HG02763 (cell line): ENCODE results near the gene DENND6A.
"Not testable (repeated sequence)": the region's sequence is repeated elsewhere in the genome, so short reads cannot be mapped to it uniquely, and the experiment has no call there.

Source experiments
- ATAC-seq: cut with Tn5 transposase; IDR thresholded peaks from one replicate; pipeline ENCODE4 v1.9.1; 2021; ENCODE audit warnings: mild to moderate bottlenecking, moderate library complexity; ENCODE audit not compliant: unreplicated experiment

DENND6A gene, protein sequence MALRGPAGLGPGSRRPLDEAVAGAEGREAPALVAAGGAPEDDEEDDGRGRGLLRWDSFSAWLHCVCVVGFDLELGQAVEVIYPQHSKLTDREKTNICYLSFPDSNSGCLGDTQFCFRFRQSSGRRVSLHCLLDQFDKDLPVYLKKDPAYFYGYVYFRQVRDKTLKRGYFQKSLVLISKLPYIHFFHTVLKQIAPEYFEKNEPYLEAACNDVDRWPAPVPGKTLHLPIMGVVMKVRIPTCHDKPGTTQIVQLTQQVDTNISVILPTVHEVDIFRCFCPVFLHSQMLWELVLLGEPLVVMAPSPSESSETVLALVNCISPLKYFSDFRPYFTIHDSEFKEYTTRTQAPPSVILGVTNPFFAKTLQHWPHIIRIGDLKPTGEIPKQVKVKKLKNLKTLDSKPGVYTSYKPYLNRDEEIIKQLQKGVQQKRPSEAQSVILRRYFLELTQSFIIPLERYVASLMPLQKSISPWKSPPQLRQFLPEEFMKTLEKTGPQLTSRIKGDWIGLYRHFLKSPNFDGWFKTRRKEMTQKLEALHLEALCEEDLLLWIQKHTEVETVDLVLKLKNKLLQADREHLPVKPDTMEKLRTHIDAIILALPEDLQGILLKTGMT

GRCh38 chr3:57692396-57693147, at the start of gene DENND6A:
TSS of gene DENND6A (minus strand) at chr3:57693077. CDS start at chr3:57693018, 59 bp downstream.
- ATAC-seq = peak; percentile 85

DNA sequence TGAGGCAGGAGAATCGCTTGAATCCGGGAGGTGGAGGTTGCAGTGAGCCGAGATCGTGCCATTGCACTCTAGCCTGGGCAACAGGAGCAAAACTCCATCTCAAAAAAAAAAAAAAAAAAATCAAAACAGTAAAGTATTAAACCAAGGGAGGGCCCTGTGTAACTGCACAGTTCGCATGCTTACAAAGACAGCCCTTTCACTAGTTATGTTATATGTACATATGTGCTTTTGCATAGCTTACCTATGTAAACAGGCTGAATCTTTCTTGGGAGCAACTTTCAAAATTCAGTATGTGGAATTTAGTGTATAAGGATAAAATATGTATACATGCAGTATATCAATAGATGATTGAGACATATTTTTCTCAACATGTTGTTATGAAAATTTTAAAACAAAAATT, 47.1 kb upstream of the DENND6A start:
- no peak for ATAC-seq

GRCh38 chr3:57738391-57738790, 45.5 kb upstream of the DENND6A start:
- ATAC-seq = no peak

DNA sequence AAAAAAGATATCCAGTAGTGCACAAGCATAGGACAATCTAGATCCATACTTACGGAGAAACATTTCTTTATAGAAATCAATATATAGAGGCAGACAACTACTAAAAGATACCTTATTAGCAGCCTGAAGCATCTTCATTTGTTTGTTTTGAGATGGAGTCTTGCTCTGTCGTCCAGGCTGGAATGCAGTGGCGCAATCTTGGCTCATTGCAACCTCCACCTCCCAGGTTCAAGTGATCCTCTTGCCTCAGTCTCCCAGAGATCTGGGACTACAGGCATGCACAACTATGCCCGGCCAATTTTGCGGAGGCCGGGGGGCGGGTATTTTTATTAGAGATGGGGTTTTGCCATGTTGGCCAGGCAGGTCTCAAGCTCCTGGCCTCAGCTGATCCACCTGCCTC, 45.0 kb upstream of the DENND6A start:
- ATAC-seq = no peak

DNA sequence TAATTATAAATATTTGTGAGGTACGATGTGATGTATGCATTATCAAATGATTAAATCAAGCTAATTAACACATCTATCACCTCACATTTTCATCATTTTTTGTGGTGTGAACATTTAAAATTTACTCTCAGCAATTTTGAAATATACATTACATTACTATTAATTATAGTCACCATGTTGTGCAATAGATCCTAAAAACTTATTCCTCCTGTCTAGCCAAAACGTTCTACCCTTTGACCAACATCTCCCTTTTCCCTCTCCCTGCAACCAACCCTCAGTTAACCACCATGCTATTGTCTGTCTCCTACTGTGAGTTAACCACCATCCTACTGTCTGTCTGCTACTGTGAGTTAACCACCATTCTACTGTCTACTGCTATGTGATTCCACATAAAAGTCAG, 42.5 kb upstream of the DENND6A start:
- ATAC-seq = no peak

GRCh38 chr3:57733790-57734189, 40.9 kb upstream of the DENND6A start:
- no peak for ATAC-seq

DNA sequence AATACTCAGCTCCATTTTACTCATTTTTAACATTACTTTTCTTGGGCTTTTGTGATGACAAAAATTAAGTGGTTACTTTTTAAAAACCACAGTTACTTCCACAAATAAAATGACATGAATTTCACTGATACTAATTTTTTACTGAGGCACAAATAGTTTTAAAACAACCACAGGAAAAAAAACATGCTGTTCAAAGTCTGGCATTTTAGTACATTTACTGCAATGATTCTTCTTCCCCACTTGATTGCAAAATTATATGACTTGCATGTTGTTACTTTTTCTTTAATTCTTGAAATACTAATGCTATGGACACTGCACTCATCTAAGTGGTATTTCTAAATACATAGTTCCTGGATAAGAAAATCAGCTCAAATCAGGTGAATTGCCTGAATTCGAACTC, 38.4 kb upstream of the DENND6A start:
- ATAC-seq = no peak

GRCh38 chr3:57730682-57731081, 37.8 kb upstream of the DENND6A start:
- ATAC-seq = no peak

DNA sequence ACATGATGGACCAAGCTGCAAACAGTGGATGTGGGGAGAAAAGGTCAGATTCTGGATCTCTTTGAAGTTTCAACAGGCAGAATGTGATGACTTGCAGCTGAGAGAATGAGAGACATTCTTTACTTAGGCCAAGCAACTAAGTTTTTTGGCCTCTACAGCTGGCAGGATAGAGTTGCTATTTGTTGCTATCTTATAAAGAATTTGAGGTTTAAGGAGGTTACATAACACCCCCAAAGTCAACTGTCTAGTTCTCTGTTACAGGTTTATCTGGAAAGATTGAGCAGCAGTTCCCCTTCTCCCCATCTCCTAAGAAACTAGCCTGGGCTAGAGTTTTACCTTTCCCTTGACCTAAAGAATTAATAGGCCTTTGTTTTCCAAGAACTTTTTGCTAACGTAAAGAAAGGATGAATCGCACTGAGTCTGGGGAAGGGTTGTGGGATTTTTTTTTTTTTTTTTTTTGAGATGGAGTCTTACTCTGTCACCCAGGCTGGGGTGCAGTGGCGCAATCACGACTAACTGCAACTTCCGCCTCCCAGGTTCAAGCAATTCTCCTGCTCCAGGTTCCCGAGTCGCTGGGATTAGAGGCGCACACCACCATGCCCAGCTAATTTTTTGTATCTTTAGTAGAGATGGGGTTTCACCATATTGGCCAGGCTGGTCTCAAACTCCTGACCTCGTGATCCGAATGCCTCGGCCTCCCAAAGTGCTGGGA, 36.6 kb upstream of the DENND6A start:
- ATAC-seq = no peak

- ATAC-seq = no peak
Measured at GRCh38 chr3:57727106-57727505, 34.2 kb upstream of the DENND6A start.

DNA sequence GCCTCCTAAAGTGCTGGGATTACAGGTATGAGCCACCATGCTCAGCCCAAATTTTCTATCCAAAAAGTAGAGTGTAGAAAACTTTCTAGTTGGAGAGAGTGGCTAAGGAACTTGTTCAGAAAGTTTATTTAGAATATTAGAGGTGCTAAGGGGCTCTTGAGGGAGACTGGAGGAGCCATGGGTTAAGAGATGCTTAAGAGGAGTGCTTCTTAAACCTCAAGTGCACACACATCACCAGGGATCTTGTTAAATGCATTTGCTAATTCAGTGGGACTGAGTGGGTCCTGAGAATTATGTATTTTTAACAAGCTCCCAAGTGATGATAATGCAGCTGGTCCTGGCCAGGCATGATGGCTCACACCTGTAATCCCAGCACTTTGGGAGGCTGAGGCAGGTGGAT, 33.5 kb upstream of the DENND6A start:
- ATAC-seq = no peak

GRCh38 chr3:57718118-57718517, 25.2 kb upstream of the DENND6A start:
- ATAC-seq = no peak

- no peak for ATAC-seq
Measured at GRCh38 chr3:57717205-57717868, 24.5 kb upstream of the DENND6A start.

DNA sequence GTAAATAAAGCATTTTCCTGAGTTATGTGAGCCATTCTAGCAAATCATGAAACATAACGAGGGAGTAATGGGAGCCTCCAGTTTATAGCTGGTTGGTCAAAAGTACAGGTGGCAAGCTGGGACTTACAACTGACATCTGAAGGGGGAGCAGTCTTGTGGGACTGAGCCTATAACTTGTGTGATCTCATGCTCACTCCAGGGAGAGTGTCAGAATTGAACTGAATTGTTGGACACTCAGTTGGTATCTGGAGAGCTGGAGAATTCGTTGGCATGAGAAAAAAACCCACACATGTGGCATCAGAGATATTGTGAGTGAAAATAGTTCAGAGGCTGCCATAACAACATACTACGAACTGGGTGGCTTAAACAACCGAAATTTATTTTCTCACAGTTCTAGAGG, 22.8 kb upstream of the DENND6A start:
- no peak for ATAC-seq

DNA sequence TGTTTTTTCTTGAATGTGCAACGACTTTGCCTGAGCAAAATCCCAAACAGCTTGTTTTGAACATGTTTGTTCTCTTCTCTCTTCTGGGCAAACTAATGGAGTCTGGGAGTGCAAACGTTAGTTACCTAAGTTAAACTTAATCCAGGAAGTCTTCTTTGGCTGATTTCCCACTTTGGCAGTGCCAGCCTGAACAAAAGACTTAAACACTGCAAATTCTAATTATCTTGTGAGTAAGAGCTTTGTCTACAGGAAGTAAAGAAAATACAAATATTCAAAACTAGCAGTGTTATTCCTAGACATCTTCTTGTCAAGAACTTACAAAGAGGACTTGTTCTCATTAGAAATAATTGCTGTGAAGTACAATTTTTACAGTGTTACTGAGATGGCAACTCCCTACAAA, 16.7 kb upstream of the DENND6A start:
- ATAC-seq = no peak

DNA sequence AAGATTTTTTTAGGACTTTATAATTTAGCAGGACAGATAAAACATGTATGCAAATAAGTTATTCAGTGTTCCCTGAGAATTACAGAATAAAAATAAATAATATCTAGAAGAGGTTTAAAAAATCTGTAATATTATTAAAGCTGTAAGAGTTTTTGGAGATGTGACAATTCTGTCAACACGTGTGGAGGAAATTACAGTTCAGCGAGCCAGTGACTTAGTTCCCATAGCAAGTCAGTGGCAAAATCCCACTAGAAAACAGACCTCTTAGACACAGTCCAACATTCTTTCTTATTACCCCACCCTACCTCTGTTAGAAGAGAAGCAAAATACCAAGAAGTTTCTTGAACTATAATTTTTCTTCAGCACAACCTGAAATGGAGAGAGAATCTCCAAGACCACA, 16.2 kb upstream of the DENND6A start:
- ATAC-seq = no peak

- ATAC-seq = no peak
Measured at GRCh38 chr3:57706462-57706861, 13.6 kb upstream of the DENND6A start.

DNA sequence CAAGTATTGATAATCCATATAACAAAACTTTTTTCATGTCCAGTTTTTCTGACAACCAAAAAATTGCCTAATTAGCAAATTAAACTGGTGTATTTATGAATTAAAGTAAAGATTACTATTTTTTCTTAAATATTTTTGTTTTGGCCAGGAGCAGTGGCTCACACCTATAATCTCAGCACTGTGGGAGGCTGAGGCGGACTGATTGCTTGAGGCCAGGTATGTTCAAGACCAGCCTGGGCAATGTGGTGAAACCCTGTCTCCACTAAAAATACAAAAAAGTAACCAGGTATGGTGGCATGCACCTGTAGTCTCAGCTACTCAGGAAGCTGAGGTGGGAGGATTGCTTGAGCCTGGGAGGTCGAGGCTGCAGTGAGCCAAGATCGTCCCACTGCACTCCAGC, 12.5 kb upstream of the DENND6A start:
- ATAC-seq = not testable (repeated sequence)

DNA sequence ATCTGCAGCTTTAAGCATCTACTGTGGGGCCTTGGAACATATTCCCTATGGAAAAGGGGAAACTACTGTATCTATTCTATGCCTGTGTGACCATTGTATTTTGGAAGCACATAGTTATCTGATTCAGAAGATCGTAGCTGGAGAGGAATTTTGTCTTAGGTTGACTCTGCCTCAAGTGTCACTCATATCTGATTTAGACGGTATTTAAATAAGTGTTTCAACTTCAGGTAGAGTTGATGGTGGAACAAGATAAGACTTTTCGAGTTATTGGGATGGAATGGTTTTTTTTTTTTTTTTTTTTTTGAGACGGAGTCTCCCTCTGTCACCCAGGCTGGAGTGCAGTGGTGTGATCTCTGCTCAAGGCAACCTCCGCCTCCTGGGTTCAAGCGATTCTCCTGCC, 8.9 kb upstream of the DENND6A start:
- ATAC-seq = no peak

DNA sequence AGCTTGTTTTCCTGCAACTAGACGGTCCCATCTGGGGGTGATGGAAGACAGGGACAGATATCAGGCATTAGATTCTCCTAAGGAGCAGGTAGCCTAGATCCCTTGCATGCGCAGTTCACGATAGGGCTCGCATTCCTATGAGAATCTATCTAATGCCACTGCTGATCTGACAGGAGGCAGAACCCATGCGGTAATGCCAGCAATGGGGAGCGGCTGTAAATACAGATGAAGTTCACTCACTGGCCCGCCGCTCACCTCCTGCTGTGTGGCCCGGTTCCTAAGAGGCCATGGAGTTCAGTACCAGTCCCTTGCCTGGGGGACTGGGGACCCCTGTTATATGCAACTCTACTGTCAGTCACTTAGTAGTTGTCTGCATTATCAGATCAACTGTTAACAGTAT, 7.9 kb upstream of the DENND6A start:
- no peak for ATAC-seq

GRCh38 chr3:57699591-57699990, 6.7 kb upstream of the DENND6A start:
- no peak for ATAC-seq
